ENCODE data around the gene DCTN4. TPM values are rescaled to one million over a fixed set of nuclear protein-coding genes. Genes with fewer than 3 reads are reported as not detected.
A peak's percentile ranks its signal among the peaks of the same experiment; 100 is the strongest.

The DCTN4 gene
- total and polyA plus RNA-seq, 5 donors from 2014 or later: 7.7 to 85.8 (median 10.2) TPM

GRCh38 chr5:150675069-150675468 is 83.7 kb downstream of the DCTN4 start:
- no peak for DNase-seq
- Histone ChIP-seq H3K36me3 (ENCODE audit: control insufficient read depth, insufficient read depth, low read length) (peaks cover 2% of the 10 kb centered on the region), H3K4me1 (ENCODE audit: control insufficient read depth, insufficient read depth, low read length, poor library complexity, severe bottlenecking) (peaks cover 16% of the 10 kb centered on the region), H3K27ac (ENCODE audit: insufficient read depth, low read length, poor library complexity, severe bottlenecking) (no peak overlapping the region), H3K27me3 (ENCODE audit: control insufficient read depth, insufficient read depth, low read length) (peaks cover 13% of the 10 kb centered on the region), H3K9me3 (ENCODE audit: control insufficient read depth in 2 of 2, low read length in 2 of 2) (no peaks in the 10 kb centered on the region), H3K4me3 (ENCODE audit: low read depth, low read length) (no peak overlapping the region)
- no peak for ATAC-seq (ENCODE audit: low read depth in 2 of 2)
- peaks cover 13% of the 10 kb centered on the region for H3K36me3 Mint-ChIP-seq
- H3K27ac Mint-ChIP-seq: no peak overlapping the region
- H3K27me3 Mint-ChIP-seq: peaks cover 38% of the 10 kb centered on the region
- H3K9me3 Mint-ChIP-seq: peaks cover 0 to 1% (median 0%) of the 10 kb centered on the region in 7 donors
- H3K4me3 Mint-ChIP-seq: no peak overlapping the region
- peaks cover 0 to 16% (median 5%) of the 10 kb centered on the region in 4 donors for H3K4me1 Mint-ChIP-seq

GRCh38 chr5:150674341-150674821 is 84.4 kb downstream of the DCTN4 start:
- peaks cover 0 to 1% (median 0%) of the 10 kb centered on the region in 7 donors for H3K9me3 Mint-ChIP-seq
- peaks cover 16% of the 10 kb centered on the region for H3K27me3 ChIP-seq (ENCODE audit: control insufficient read depth, insufficient read depth, low read length)
- no peak overlapping the region for H3K27ac Mint-ChIP-seq

GRCh38 chr5:150672884-150673275 is 85.9 kb downstream of the DCTN4 start:
- H3K27ac Mint-ChIP-seq: no peak overlapping the region
- no peak overlapping the region for H3K4me3 ChIP-seq (ENCODE audit: low read depth, low read length)

More at GRCh38 chr5:150674341-150674821, 84.4 kb downstream of the DCTN4 start:
- Mint-ChIP-seq H3K4me1 (peaks cover 0 to 16% (median 5%) of the 10 kb centered on the region in 4 donors), H3K4me3 (no peak overlapping the region), H3K36me3 (peaks cover 10% of the 10 kb centered on the region), H3K27me3 (peaks cover 42% of the 10 kb centered on the region)
- ATAC-seq (ENCODE audit: low read depth in 2 of 2): no peak
- H3K36me3 ChIP-seq (ENCODE audit: control insufficient read depth, insufficient read depth, low read length): no peaks in the 10 kb centered on the region
- H3K9me3 ChIP-seq (ENCODE audit: control insufficient read depth in 2 of 2, low read length in 2 of 2): no peaks in the 10 kb centered on the region
- DNase-seq: no peak
- H3K27ac ChIP-seq (ENCODE audit: insufficient read depth, low read length, poor library complexity, severe bottlenecking): no peak overlapping the region
- H3K4me3 ChIP-seq (ENCODE audit: low read depth, low read length): no peak overlapping the region
- peaks cover 16% of the 10 kb centered on the region for H3K4me1 ChIP-seq (ENCODE audit: control insufficient read depth, insufficient read depth, low read length, poor library complexity, severe bottlenecking)

GRCh38 chr5:150672237-150672883 is 86.5 kb downstream of the DCTN4 start:
- Mint-ChIP-seq H3K9me3 (no peaks in the 10 kb centered on the region), H3K4me1 (peaks cover 0 to 16% (median 5%) of the 10 kb centered on the region in 4 donors), H3K36me3 (peaks cover under 1% of the 10 kb centered on the region), H3K27ac (no peak overlapping the region), H3K4me3 (peak overlapping the region; percentile 64 to 80 (median 76)), H3K27me3 (peaks cover 42% of the 10 kb centered on the region)
- ATAC-seq (ENCODE audit: low read depth in 2 of 2) (peak in 1 of 2 donors; percentile 37), DNase-seq (peak in 1 of 3 donors; percentile 17)
- Histone ChIP-seq H3K4me3 (ENCODE audit: low read depth, low read length) (no peak overlapping the region), H3K27ac (ENCODE audit: insufficient read depth, low read length, poor library complexity, severe bottlenecking) (no peak overlapping the region), H3K9me3 (ENCODE audit: control insufficient read depth in 2 of 2, low read length in 2 of 2) (no peaks in the 10 kb centered on the region), H3K4me1 (ENCODE audit: control insufficient read depth, insufficient read depth, low read length, poor library complexity, severe bottlenecking) (peaks cover 16% of the 10 kb centered on the region), H3K36me3 (ENCODE audit: control insufficient read depth, insufficient read depth, low read length) (no peaks in the 10 kb centered on the region), H3K27me3 (ENCODE audit: control insufficient read depth, insufficient read depth, low read length) (peaks cover 16% of the 10 kb centered on the region)

More at GRCh38 chr5:150672884-150673275, 85.9 kb downstream of the DCTN4 start:
- Mint-ChIP-seq H3K36me3 (peaks cover 5% of the 10 kb centered on the region), H3K27me3 (peaks cover 42% of the 10 kb centered on the region), H3K4me3 (peak overlapping the region in 2 of 4 donors; percentile 32 to 80), H3K4me1 (peaks cover 0 to 16% (median 5%) of the 10 kb centered on the region in 4 donors), H3K9me3 (peaks cover 0 to 1% (median 0%) of the 10 kb centered on the region in 7 donors)
- Histone ChIP-seq H3K27ac (ENCODE audit: insufficient read depth, low read length, poor library complexity, severe bottlenecking) (no peak overlapping the region), H3K4me1 (ENCODE audit: control insufficient read depth, insufficient read depth, low read length, poor library complexity, severe bottlenecking) (peaks cover 16% of the 10 kb centered on the region), H3K9me3 (ENCODE audit: control insufficient read depth in 2 of 2, low read length in 2 of 2) (no peaks in the 10 kb centered on the region), H3K36me3 (ENCODE audit: control insufficient read depth, insufficient read depth, low read length) (no peaks in the 10 kb centered on the region), H3K27me3 (ENCODE audit: control insufficient read depth, insufficient read depth, low read length) (peaks cover 16% of the 10 kb centered on the region)
- DNase-seq (no peak), ATAC-seq (ENCODE audit: low read depth in 2 of 2) (no peak)

- DNase-seq (no peak), ATAC-seq (ENCODE audit: low read depth in 2 of 2) (peak in 1 of 2 donors; percentile 26)
- Histone ChIP-seq H3K27ac (ENCODE audit: insufficient read depth, low read length, poor library complexity, severe bottlenecking) (no peak overlapping the region), H3K27me3 (ENCODE audit: control insufficient read depth, insufficient read depth, low read length) (peaks cover 18% of the 10 kb centered on the region), H3K4me3 (ENCODE audit: low read depth, low read length) (no peak overlapping the region), H3K4me1 (ENCODE audit: control insufficient read depth, insufficient read depth, low read length, poor library complexity, severe bottlenecking) (peaks cover 16% of the 10 kb centered on the region), H3K9me3 (ENCODE audit: control insufficient read depth in 2 of 2, low read length in 2 of 2) (no peaks in the 10 kb centered on the region), H3K36me3 (ENCODE audit: control insufficient read depth, insufficient read depth, low read length) (no peaks in the 10 kb centered on the region)
- Mint-ChIP-seq H3K27ac (no peak overlapping the region), H3K9me3 (no peaks in the 10 kb centered on the region), H3K4me1 (peaks cover 0 to 16% (median 5%) of the 10 kb centered on the region in 4 donors), H3K4me3 (peak overlapping the region; percentile 64 to 80 (median 76)), H3K27me3 (peaks cover 42% of the 10 kb centered on the region), H3K36me3 (no peaks in the 10 kb centered on the region)
These were observed 87.1 kb downstream of the DCTN4 start for GRCh38 chr5:150671509-150672236.

- Mint-ChIP-seq H3K27me3 (peaks cover 42% of the 10 kb centered on the region), H3K4me3 (peak overlapping the region in 3 of 4 donors; percentile 14 to 71 (median 57)), H3K36me3 (no peaks in the 10 kb centered on the region), H3K27ac (no peak overlapping the region), H3K9me3 (no peaks in the 10 kb centered on the region), H3K4me1 (peaks cover 0 to 16% (median 5%) of the 10 kb centered on the region in 4 donors)
- Histone ChIP-seq H3K27ac (ENCODE audit: insufficient read depth, low read length, poor library complexity, severe bottlenecking) (no peak overlapping the region), H3K36me3 (ENCODE audit: control insufficient read depth, insufficient read depth, low read length) (no peaks in the 10 kb centered on the region), H3K4me1 (ENCODE audit: control insufficient read depth, insufficient read depth, low read length, poor library complexity, severe bottlenecking) (peaks cover 16% of the 10 kb centered on the region), H3K4me3 (ENCODE audit: low read depth, low read length) (no peak overlapping the region), H3K9me3 (ENCODE audit: control insufficient read depth in 2 of 2, low read length in 2 of 2) (no peaks in the 10 kb centered on the region), H3K27me3 (ENCODE audit: control insufficient read depth, insufficient read depth, low read length) (peaks cover 18% of the 10 kb centered on the region)
- DNase-seq (no peak), ATAC-seq (ENCODE audit: low read depth in 2 of 2) (no peak)
These were observed 87.9 kb downstream of the DCTN4 start for GRCh38 chr5:150670948-150671310.

- no peak overlapping the region for H3K4me3 ChIP-seq (ENCODE audit: low read depth, low read length)
- Mint-ChIP-seq H3K27me3 (peaks cover 42% of the 10 kb centered on the region), H3K4me3 (peak overlapping the region in 3 of 4 donors; percentile 18 to 71 (median 57)), H3K4me1 (peaks cover 0 to 16% (median 5%) of the 10 kb centered on the region in 4 donors), H3K36me3 (no peaks in the 10 kb centered on the region), H3K27ac (no peak overlapping the region), H3K9me3 (no peaks in the 10 kb centered on the region)
- H3K27me3 ChIP-seq (ENCODE audit: control insufficient read depth, insufficient read depth, low read length): peaks cover 18% of the 10 kb centered on the region
- H3K9me3 ChIP-seq (ENCODE audit: control insufficient read depth in 2 of 2, low read length in 2 of 2): no peaks in the 10 kb centered on the region
- no peak overlapping the region for H3K27ac ChIP-seq (ENCODE audit: insufficient read depth, low read length, poor library complexity, severe bottlenecking)
- no peak for ATAC-seq (ENCODE audit: low read depth in 2 of 2)
- H3K4me1 ChIP-seq (ENCODE audit: control insufficient read depth, insufficient read depth, low read length, poor library complexity, severe bottlenecking): peaks cover 16% of the 10 kb centered on the region
- no peaks in the 10 kb centered on the region for H3K36me3 ChIP-seq (ENCODE audit: control insufficient read depth, insufficient read depth, low read length)
- DNase-seq: no peak
These were observed 88.4 kb downstream of the DCTN4 start for GRCh38 chr5:150670275-150670947.

Data from CD4-positive, CD25-positive, alpha-beta regulatory T cell (primary cell).